ENCODE data around the gene GLYATL2.

The GLYATL2 gene

GRCh38 chr11:58844361-58845005, at the start of gene GLYATL2:
Gene GLYATL2 (minus strand): TSS chr11:58844704. CDS start chr11:58839612, 5,092 bp downstream.
- DNase-seq (no peak), ATAC-seq (replicated peaks) (peak; percentile 46 to 55)
- Mint-ChIP-seq H3K4me1 (peaks cover 14 to 23% of the 10 kb centered on the region in 2 donors), H3K27ac (no peak within 1 kb of the TSS), H3K36me3 (no peaks in the 10 kb centered on the region), H3K4me3 (peak within 1 kb of the TSS; percentile 50 to 52), H3K9me3 (no peaks in the 10 kb centered on the region), H3K27me3 (no peaks in the 10 kb centered on the region)

- Mint-ChIP-seq H3K4me1 (peaks cover 10 to 18% of the 10 kb centered on the region in 2 donors), H3K9me3 (no peaks in the 10 kb centered on the region), H3K36me3 (no peaks in the 10 kb centered on the region), H3K27me3 (peaks cover 0 to 5% of the 10 kb centered on the region in 2 donors), H3K4me3 (no peak overlapping the region), H3K27ac (no peak overlapping the region)
- DNase-seq = no peak
- peak; percentile 70 to 83 for ATAC-seq (replicated peaks)
Measured at GRCh38 chr11:58893899-58894298, 49.4 kb upstream of the GLYATL2 start.

- no peaks in the 10 kb centered on the region for H3K36me3 Mint-ChIP-seq
- ATAC-seq (replicated peaks) (no peak), DNase-seq (no peak)
- H3K4me3 Mint-ChIP-seq = no peak overlapping the region
- peaks cover 5 to 13% of the 10 kb centered on the region in 2 donors for H3K27me3 Mint-ChIP-seq
- H3K4me1 Mint-ChIP-seq = no peaks in the 10 kb centered on the region
- H3K27ac Mint-ChIP-seq = no peak overlapping the region
- H3K9me3 Mint-ChIP-seq = peaks cover 0 to 2% of the 10 kb centered on the region in 2 donors
Measured at GRCh38 chr11:58888579-58888978, 44.1 kb upstream of the GLYATL2 start.

- ATAC-seq (replicated peaks) (no peak), DNase-seq (no peak)
- H3K4me1 Mint-ChIP-seq = no peaks in the 10 kb centered on the region
- no peak overlapping the region for H3K27ac Mint-ChIP-seq
- H3K36me3 Mint-ChIP-seq = peaks cover 0 to 2% of the 10 kb centered on the region in 2 donors
- peaks cover 0 to 3% of the 10 kb centered on the region in 2 donors for H3K9me3 Mint-ChIP-seq
- H3K27me3 Mint-ChIP-seq = peaks cover 9 to 12% of the 10 kb centered on the region in 2 donors
- H3K4me3 Mint-ChIP-seq = no peak overlapping the region
Measured at GRCh38 chr11:58887452-58887851, 42.9 kb upstream of the GLYATL2 start.

- Mint-ChIP-seq H3K4me3 (no peak overlapping the region), H3K36me3 (peaks cover 0 to 8% of the 10 kb centered on the region in 2 donors), H3K27me3 (peaks cover 16 to 20% of the 10 kb centered on the region in 2 donors), H3K9me3 (peaks cover 8% of the 10 kb centered on the region in 2 donors), H3K4me1 (no peaks in the 10 kb centered on the region), H3K27ac (no peak overlapping the region)
- no peak for ATAC-seq (replicated peaks)
- no peak for DNase-seq
Measured at GRCh38 chr11:58880625-58881024, 36.1 kb upstream of the GLYATL2 start.

GRCh38 chr11:58880166-58880565, 35.7 kb upstream of the GLYATL2 start:
- DNase-seq = no peak
- no peak for ATAC-seq (replicated peaks)
- Mint-ChIP-seq H3K4me1 (no peaks in the 10 kb centered on the region), H3K27me3 (peaks cover 18 to 21% of the 10 kb centered on the region in 2 donors), H3K36me3 (peaks cover 0 to 8% of the 10 kb centered on the region in 2 donors), H3K4me3 (no peak overlapping the region), H3K27ac (no peak overlapping the region), H3K9me3 (peaks cover 8 to 9% of the 10 kb centered on the region in 2 donors)

- DNase-seq (no peak), ATAC-seq (replicated peaks) (no peak)
- peaks cover under 1% of the 10 kb centered on the region in 2 donors for H3K27me3 Mint-ChIP-seq
- peaks cover under 1% of the 10 kb centered on the region in 2 donors for H3K36me3 Mint-ChIP-seq
- peaks cover 2 to 5% of the 10 kb centered on the region in 2 donors for H3K9me3 Mint-ChIP-seq
- H3K27ac Mint-ChIP-seq = no peak overlapping the region
- H3K4me1 Mint-ChIP-seq = peaks cover 2 to 10% of the 10 kb centered on the region in 2 donors
- H3K4me3 Mint-ChIP-seq = no peak overlapping the region
Measured at GRCh38 chr11:58867556-58867955, 23.1 kb upstream of the GLYATL2 start.

- Mint-ChIP-seq H3K4me1 (peaks cover 2 to 10% of the 10 kb centered on the region in 2 donors), H3K4me3 (no peak overlapping the region), H3K27me3 (peaks cover 4 to 8% of the 10 kb centered on the region in 2 donors), H3K27ac (no peak overlapping the region), H3K36me3 (peaks cover 4% of the 10 kb centered on the region in 2 donors), H3K9me3 (peaks cover 5 to 13% of the 10 kb centered on the region in 2 donors)
- ATAC-seq (replicated peaks) = no peak
- DNase-seq = no peak
Measured at GRCh38 chr11:58866788-58867187, 22.3 kb upstream of the GLYATL2 start.

GRCh38 chr11:58864335-58864734, 19.8 kb upstream of the GLYATL2 start:
- H3K36me3 Mint-ChIP-seq = peaks cover 4% of the 10 kb centered on the region in 2 donors
- no peak overlapping the region for H3K4me3 Mint-ChIP-seq
- peaks cover 2 to 10% of the 10 kb centered on the region in 2 donors for H3K4me1 Mint-ChIP-seq
- DNase-seq (no peak), ATAC-seq (replicated peaks) (peak; percentile 85 to 92)
- peaks cover 11 to 13% of the 10 kb centered on the region in 2 donors for H3K27me3 Mint-ChIP-seq
- H3K9me3 Mint-ChIP-seq = peaks cover 5 to 13% of the 10 kb centered on the region in 2 donors
- no peak overlapping the region for H3K27ac Mint-ChIP-seq

GRCh38 chr11:58863697-58864096, 19.2 kb upstream of the GLYATL2 start:
- H3K36me3 Mint-ChIP-seq = peaks cover 4% of the 10 kb centered on the region in 2 donors
- ATAC-seq (replicated peaks) = no peak

GRCh38 chr11:58861533-58861932, 17.0 kb upstream of the GLYATL2 start:
- no peak overlapping the region for H3K27ac Mint-ChIP-seq
- no peak overlapping the region for H3K4me3 Mint-ChIP-seq
- H3K4me1 Mint-ChIP-seq = peaks cover 2 to 10% of the 10 kb centered on the region in 2 donors
- H3K36me3 Mint-ChIP-seq = peaks cover 4% of the 10 kb centered on the region in 2 donors
- ATAC-seq (replicated peaks) = no peak
- peaks cover 5 to 13% of the 10 kb centered on the region in 2 donors for H3K9me3 Mint-ChIP-seq
- peaks cover 16 to 21% of the 10 kb centered on the region in 2 donors for H3K27me3 Mint-ChIP-seq
- DNase-seq = no peak

More at GRCh38 chr11:58863697-58864096, 19.2 kb upstream of the GLYATL2 start:
- peaks cover 2 to 10% of the 10 kb centered on the region in 2 donors for H3K4me1 Mint-ChIP-seq
- peaks cover 11 to 19% of the 10 kb centered on the region in 2 donors for H3K27me3 Mint-ChIP-seq
- no peak overlapping the region for H3K4me3 Mint-ChIP-seq
- DNase-seq = no peak
- H3K27ac Mint-ChIP-seq = no peak overlapping the region
- peaks cover 5 to 13% of the 10 kb centered on the region in 2 donors for H3K9me3 Mint-ChIP-seq

GRCh38 chr11:58856806-58857205, 12.3 kb upstream of the GLYATL2 start:
- no peak for ATAC-seq (replicated peaks)
- no peak for DNase-seq
- Mint-ChIP-seq H3K27me3 (peaks cover 12 to 13% of the 10 kb centered on the region in 2 donors), H3K27ac (no peak overlapping the region), H3K9me3 (peaks cover 0 to under 1% of the 10 kb centered on the region in 2 donors), H3K36me3 (no peaks in the 10 kb centered on the region), H3K4me1 (peaks cover 3 to 6% of the 10 kb centered on the region in 2 donors), H3K4me3 (no peak overlapping the region)

- H3K27me3 Mint-ChIP-seq = no peaks in the 10 kb centered on the region
Measured at GRCh38 chr11:58845386-58845785, 882 bp upstream of the GLYATL2 start.

GRCh38 chr11:58837707-58838388, 6.7 kb downstream of the GLYATL2 start:
- Mint-ChIP-seq H3K27me3 (no peaks in the 10 kb centered on the region), H3K9me3 (no peaks in the 10 kb centered on the region), H3K4me1 (peaks cover 6 to 8% of the 10 kb centered on the region in 2 donors), H3K27ac (no peak overlapping the region), H3K36me3 (peaks cover 0 to 3% of the 10 kb centered on the region in 2 donors), H3K4me3 (no peak overlapping the region)
- peak; percentile 89 to 94 for ATAC-seq (replicated peaks)
- no peak for DNase-seq

More at GRCh38 chr11:58845386-58845785, 882 bp upstream of the GLYATL2 start:
- DNase-seq (no peak), ATAC-seq (replicated peaks) (peak; percentile 39 to 53)
- H3K9me3 Mint-ChIP-seq = no peaks in the 10 kb centered on the region
- H3K4me3 Mint-ChIP-seq = no peak overlapping the region
- peaks cover 16 to 24% of the 10 kb centered on the region in 2 donors for H3K4me1 Mint-ChIP-seq
- H3K36me3 Mint-ChIP-seq = no peaks in the 10 kb centered on the region
- no peak overlapping the region for H3K27ac Mint-ChIP-seq
